GM12878 (cell line): Measurements from ENCODE around the gene UNC119. TPM values are rescaled to one million over a fixed set of nuclear protein-coding genes. Genes with fewer than 3 reads are reported as not detected.

ENCODE experiments used
- ATAC-seq: fragments of 200-7000 bp; cut with Tn5 transposase; 3 replicates; pipeline ENCODE4 v1.9.1; 2020; ENCODE audit warnings: mild to moderate bottlenecking, moderate library complexity
- BruUV-seq: library from RNA; stranded (reverse); fragments of 400-500 nt; replicated peaks from 2 replicates; lab custom pipeline; 2021; lab: Mats Ljungman, UMichigan
- CTCF ChIA-PET: fragments of 300-600 bp; sonication (Branson Sonifier 250); formaldehyde crosslinking; extraction: SDS; loops from one replicate; lab custom pipeline; 2021; ENCODE audit warnings: inconsistent platforms; lab: Yijun Ruan, JAX
- POLR2A ChIA-PET: fragments of 350-600 bp; formaldehyde crosslinking; extraction: SDS; loops from one replicate; lab custom pipeline; 2021; ENCODE audit warnings: inconsistent platforms; lab: Charles Lee
- RAD21 ChIA-PET: fragments of 300-600 bp; sonication (Branson Sonifier 250); formaldehyde crosslinking; loops from one replicate; lab custom pipeline; 2023; ENCODE audit warnings: antibody characterized with exemption; ENCODE audit not compliant: unreplicated experiment; lab: Charles Lee
- SMC1A ChIA-PET: fragments of 300-600 bp; sonication (Branson Sonifier 250); formaldehyde crosslinking; loops from one replicate; lab custom pipeline; 2023; ENCODE audit not compliant: unreplicated experiment, uncharacterized antibody; lab: Charles Lee
- DNase-seq: peaks from one replicate; pipeline ENCODE4 v3.0.0-alpha.2; 2011; ENCODE audit warnings: low read depth, low spot score
- FAIRE-seq: peaks from 3 replicates; lab custom pipeline; 2011; peaks lifted over from hg19 to GRCh38; lab: Jason Lieb, UNC
- H2AFZ ChIP-seq: 2 replicates; pipeline ENCODE4 v1.6.0; 2011; ENCODE audit warnings: low read depth, low read length, control low read depth; ENCODE audit not compliant: control insufficient read depth
- H3K27ac ChIP-seq: 2 replicates; pipeline ENCODE4 v1.5.1; 2011; ENCODE audit warnings: control low read depth; ENCODE audit not compliant: control insufficient read depth, insufficient read depth
- H3K27me3 ChIP-seq, 2 experiments: replicated peaks in 1 of 2; 2 replicates each; pipeline versions ENCODE4 v1.6.0 to v1.6.1; 2011; ENCODE audit warnings: low read length in 1 of 2; ENCODE audit not compliant: control insufficient read depth in 2 of 2, insufficient read depth in 2 of 2
- H3K36me3 ChIP-seq, 2 experiments: 2 replicates each; pipeline ENCODE4 v1.5.1; 2011; ENCODE audit warnings: low read length in 1 of 2; ENCODE audit not compliant: control insufficient read depth in 2 of 2, insufficient read depth in 2 of 2
- H3K4me1 ChIP-seq: 2 replicates; pipeline ENCODE4 v1.6.1; 2011; ENCODE audit warnings: mild to moderate bottlenecking, low read length, moderate library complexity, mixed read lengths; ENCODE audit not compliant: control insufficient read depth, insufficient read depth
- H3K4me2 ChIP-seq: 2 replicates; pipeline ENCODE4 v1.6.0; 2011; ENCODE audit warnings: control low read depth; ENCODE audit not compliant: control insufficient read depth, insufficient read depth
- H3K4me3 ChIP-seq: fragments of 200-600 bp; sonication (generic); 2 replicates; pipeline ENCODE4 v1.5.1; 2016
- H3K79me2 ChIP-seq: 2 replicates; pipeline ENCODE4 v1.6.0; 2011; ENCODE audit warnings: low read length; ENCODE audit not compliant: control insufficient read depth, insufficient read depth
- H3K9ac ChIP-seq: 2 replicates; pipeline ENCODE4 v1.8.0; 2011; ENCODE audit warnings: low read length, control low read depth, mixed read lengths; ENCODE audit not compliant: control insufficient read depth, insufficient read depth
- H3K9me3 ChIP-seq: replicated peaks from 3 replicates; pipeline ENCODE4 v1.5.1; 2011; ENCODE audit warnings: mild to moderate bottlenecking, low read length; ENCODE audit not compliant: control insufficient read depth, insufficient read depth
- H4K20me1 ChIP-seq: 2 replicates; pipeline ENCODE4 v1.6.0; 2011; ENCODE audit not compliant: control insufficient read depth, insufficient read depth
- GATAD2B ChIP-seq: fragments of 450-650 bp; conservative IDR thresholded peaks from 2 replicates; pipeline ENCODE4 v1.6.1; 2017; ENCODE audit warnings: low read depth, mild to moderate bottlenecking, moderate library complexity
- IKZF1 ChIP-seq: fragments of 450-650 bp; conservative IDR thresholded peaks from 2 replicates; pipeline ENCODE4 v1.6.1; 2017; ENCODE audit warnings: antibody characterized with exemption, mild to moderate bottlenecking
- IKZF2 ChIP-seq, 2 experiments: fragments of 450-650 bp; IDR thresholded peaks; 2 replicates each; pipeline ENCODE4 v1.6.1; 2017; ENCODE audit warnings: mild to moderate bottlenecking in 2 of 2, moderate library complexity in 2 of 2
- WGBS: methylation state at CpG from one replicate; pipeline ENCODE4 v1.1.6; 2016; ENCODE audit warnings: low lambda C conversion rate; ENCODE audit not compliant: insufficient replicate concordance, insufficient coverage; ENCODE audit errors: missing lambda C conversion rate; 5-methylcytosine and 5-hydroxymethylcytosine counted together
- in situ Hi-C: fragments of 300-500 bp; cut with MboI; formaldehyde crosslinking; loops from 9 replicates; pipeline ENCODE4 v1.14.3; 2018; ENCODE audit warnings: mixed read lengths
- intact Hi-C: fragments of 100-400 bp; cut with micrococcal nuclease; formaldehyde crosslinking; loops from one replicate; pipeline ENCODE4 v1.14.2; 2022; ENCODE audit not compliant: unreplicated experiment
- polyA plus RNA-seq, 11 experiments: library from polyadenylated mRNA; depleted of rRNA in 4 of 11; unstranded in 6 of 11; stranded (reverse) in 5 of 11; fragments of >200 nt; fragmentation: Nextera tagmentation in 4 of 11; fragmentation: Illumina TruSeq in 1 of 11; extraction: Ambion mirVana in 4 of 11; extraction: Trizol in 1 of 11; gene quantifications; 1 replicate in 1 of 11; 2 replicates in 10 of 11; pipeline versions ENCODE4 v1.2.1 to v1.2.3, GENCODE V29; 2011 to 2016; ENCODE audit warnings: inconsistent platforms in 2 of 11, missing spikeins in 2 of 11, low read depth in 1 of 11
- total RNA-seq, 4 experiments: library from RNA; depleted of rRNA in 3 of 4; stranded (reverse); fragments of >200 nt in 3 of 4; fragmentation: Illumina TruSeq in 1 of 4; extraction: Trizol in 1 of 4; gene quantifications; 2 replicates each; pipeline versions ENCODE4 v1.2.1 to v1.2.3, GENCODE V29; 2013 to 2021

UNC119 gene
- total and polyA plus RNA-seq, 10 of the 15 experiments (the other 5 are each of a cell fraction or from before 2014, with no cell fraction given), result 2.7 to 436 (median 57.8) TPM

DNA sequence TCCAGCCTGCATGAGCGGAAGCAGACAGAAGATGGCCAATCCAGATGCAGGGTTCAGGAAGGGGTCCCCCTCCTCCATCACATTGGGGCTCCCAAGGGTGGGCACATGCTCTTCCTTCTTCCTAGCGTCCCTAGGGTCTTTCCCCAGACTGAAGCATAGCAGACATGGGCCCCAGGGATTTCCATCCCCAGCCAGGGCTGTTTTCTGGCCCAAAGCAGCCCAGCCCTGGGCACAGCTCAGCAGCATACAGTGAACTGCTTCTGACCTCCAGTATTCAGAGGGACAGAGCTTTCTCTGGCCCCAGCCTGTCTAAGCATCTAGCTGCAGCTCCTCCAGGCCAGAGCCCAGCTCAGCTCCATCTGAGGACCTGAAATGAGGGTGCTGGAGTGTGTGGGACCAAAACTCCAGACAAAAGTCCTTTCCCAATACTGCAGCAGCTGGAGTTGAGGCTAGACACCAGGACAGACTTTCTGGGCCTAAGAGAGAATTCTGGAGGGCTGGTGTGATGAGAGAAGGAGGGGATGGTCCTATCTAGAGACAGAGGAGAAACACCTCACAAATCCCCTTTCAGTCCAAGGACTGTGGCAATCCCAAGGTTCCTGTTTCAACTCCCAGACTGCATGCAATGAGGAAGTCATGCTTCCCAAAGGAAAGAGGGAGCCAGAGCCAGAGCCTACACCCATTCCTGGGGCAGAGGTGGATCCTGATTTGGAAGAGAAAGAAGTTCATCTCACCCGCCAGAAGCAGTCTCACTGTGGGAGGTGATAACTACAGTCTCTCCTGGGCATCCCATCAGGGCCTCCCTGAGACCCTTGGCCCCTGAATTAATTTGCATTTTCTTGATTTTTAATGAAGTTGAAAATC lies 50.8 kb downstream of the UNC119 start:
- Histone ChIP-seq H3K4me2 (peak overlapping the region; percentile 81), H4K20me1 (no peaks in the 10 kb centered on the region), H2AFZ (peak overlapping the region; percentile 78), H3K36me3 (no peaks in the 10 kb centered on the region), H3K9ac (peak overlapping the region; percentile 76), H3K27me3 (no peaks in the 10 kb centered on the region), H3K79me2 (peaks cover 6% of the 10 kb centered on the region), H3K4me1 (peaks cover 30% of the 10 kb centered on the region), H3K27ac (peak overlapping the region; percentile 87), H3K9me3 (no peaks in the 10 kb centered on the region), H3K4me3 (peak overlapping the region; percentile 59; the same call in 1 of the 2 replicates)
- in situ Hi-C loops (no loop called here), intact Hi-C loops (loop anchor here (2.0 kb wide), 1 partner anchor 43 kb away; no protein-coding TSS in a partner anchor)
- ATAC-seq, result peak; percentile 45
- ChIA-PET POLR2A (interaction anchor here (0.5 to 5.8 kb wide), 14 partner anchors 15 to 402 kb away, joined by 3 to 48 read pairs (median 6); partner anchors contain the start of genes ALDOC and PIGS), SMC1A (interaction anchor here (0.7 to 7.7 kb wide), 12 partner anchors 8 to 218 kb away, joined by 3 to 53 read pairs (median 4); partner anchors contain the start of genes POLDIP2 and RPL23A), CTCF (interaction anchor here (0.7 to 16.1 kb wide), 9 partner anchors 18 to 166 kb away, joined by 3 to 316 read pairs (median 5); partner anchors contain the start of genes ALDOC, BLTP2, IFT20 and TNFAIP1), RAD21 (interaction anchor here (0.6 to 4.6 kb wide), 13 partner anchors 10 to 218 kb away, joined by 3 to 37 read pairs (median 5); partner anchors contain the start of gene ALDOC)
- FAIRE-seq, result no peak
- BruUV-seq, result TSS peak; percentile 89
- 75% methylated on average over 3 of the region's 3 CpGs for WGBS
- no peak for DNase-seq
- TF ChIP-seq IKZF2 (IDR thresholded peaks at IDR 0.05), result 0 out of 4 replicates have a peak, but pooled peaks of 1 of the 2 experiments have one; percentile 16
- no peak; the same call in 1 of the 2 replicates for TF ChIP-seq GATAD2B
- TF ChIP-seq IKZF1, result peak; percentile 19
